Endometrial microvascular endothelial cells (primary cell): Measurements from ENCODE around the gene PRELP. TPM values are rescaled to one million over a fixed set of nuclear protein-coding genes. Genes with fewer than 3 reads are reported as not detected.

Experiments
- in situ Hi-C: cut with HindIII; loops from 2 replicates; pipeline ENCODE4 v1.10.0; 2017; ENCODE audit warnings: low sequenced_read_pairs, low pct_unique_long_range_greater_than_20kb; ENCODE audit errors: inconsistent ontology term
- total RNA-seq: library from RNA; depleted of rRNA; stranded (reverse); fragments of >200 nt; gene quantifications from one replicate; pipeline ENCODE4 v1.2.3, GENCODE V29; 2015; ENCODE audit errors: inconsistent ontology term

PRELP gene
- total RNA-seq, 1 donor from 2014 or later, result not detected

DNA sequence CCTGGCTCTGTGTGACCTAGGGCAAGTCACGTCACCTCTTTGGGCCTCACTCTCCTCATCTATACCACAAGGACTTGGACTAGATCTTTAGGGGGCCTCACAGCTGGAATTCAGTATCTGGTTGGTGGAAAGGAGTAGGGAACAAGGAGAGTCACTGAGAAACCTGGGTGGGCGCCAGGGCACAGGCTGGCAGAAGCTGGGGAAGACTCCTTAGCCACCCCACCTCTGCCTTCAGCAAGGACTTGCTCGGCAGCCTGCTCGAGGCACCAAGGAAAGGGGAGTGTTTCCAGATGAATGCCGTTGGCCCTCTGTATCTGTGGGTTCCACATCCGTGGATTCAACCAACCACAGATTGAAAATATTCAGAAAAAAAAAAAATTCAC is 17.1 kb downstream of the PRELP start:
- in situ Hi-C loops, result loop anchor here (25.0 kb wide), 1 partner anchor 130 kb away; the partner anchor contains the start of gene FMOD

DNA sequence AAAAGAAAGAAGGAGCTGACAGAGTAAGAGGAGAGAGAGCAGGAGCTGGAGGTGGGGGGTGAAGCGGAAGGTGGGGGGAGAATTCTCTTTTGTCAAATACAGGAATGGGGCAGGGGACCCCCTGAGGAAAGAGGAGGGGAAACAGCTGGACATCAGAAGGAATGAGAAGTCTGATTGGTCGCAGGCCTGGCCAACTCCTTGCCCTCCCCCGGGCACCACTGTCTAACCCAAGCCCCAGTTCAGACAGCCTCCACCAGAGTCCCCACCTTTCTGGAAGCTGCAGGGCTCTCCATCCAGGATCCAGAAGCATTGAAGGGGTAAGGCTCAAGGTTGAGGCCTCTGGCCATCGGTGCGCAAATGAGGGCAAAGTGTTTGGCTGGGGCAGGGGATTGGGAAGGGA is 18.3 kb downstream of the PRELP start, which contains the start of gene OPTC:
TSS of gene OPTC (plus strand) at position 253 of the 400 bp plus-strand sequence. CDS start 1,853 bp downstream, outside the sequence.
- in situ Hi-C loops, result loop anchor here (25.0 kb wide), 1 partner anchor 132 kb away; the partner anchor contains the start of gene FMOD

DNA sequence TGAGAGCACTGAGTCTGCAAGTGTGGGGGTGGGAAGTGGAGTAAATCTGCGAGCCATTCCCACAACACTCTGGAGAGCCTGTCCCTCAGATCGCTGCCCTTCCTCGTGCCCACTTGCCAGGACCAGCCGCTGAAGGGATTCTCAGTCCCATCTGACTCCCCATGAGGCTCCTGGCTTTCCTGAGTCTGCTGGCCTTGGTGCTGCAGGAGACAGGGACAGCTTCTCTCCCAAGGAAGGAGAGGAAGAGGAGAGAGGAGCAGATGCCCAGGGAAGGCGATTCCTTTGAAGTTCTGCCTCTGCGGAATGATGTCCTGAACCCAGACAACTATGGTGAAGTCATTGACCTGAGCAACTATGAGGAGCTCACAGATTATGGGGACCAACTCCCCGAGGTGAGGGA is 20.2 kb downstream of the PRELP start:
- in situ Hi-C loops, result loop anchor here (25.0 kb wide), 1 partner anchor 134 kb away; the partner anchor contains the start of gene FMOD

DNA sequence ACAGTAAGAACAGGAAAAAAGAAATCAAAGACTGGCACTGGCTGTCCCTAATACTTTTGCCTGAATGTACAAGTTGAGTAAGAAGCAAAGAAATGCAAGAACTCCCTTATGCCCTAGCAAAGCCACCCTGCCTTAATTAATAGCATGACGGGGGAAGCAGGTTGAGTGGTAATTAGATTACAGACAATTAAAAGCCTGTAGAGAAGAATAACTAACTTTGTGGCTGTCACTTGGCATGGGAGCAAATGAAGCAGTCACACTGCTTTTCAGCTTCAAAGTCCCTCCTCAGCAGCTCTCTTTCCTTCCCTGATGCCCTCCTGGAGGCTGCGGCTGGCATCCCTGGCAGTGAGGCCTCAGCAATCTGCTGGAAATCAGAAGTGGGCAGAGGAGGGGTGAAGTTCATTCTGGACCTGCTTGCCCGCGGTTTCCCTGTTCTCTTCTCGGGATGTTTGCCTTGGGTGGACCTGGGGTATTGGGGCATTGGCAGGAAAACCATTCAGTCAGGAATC is 21.7 kb downstream of the PRELP start:
- in situ Hi-C loops, result loop anchor here (25.0 kb wide), 1 partner anchor 135 kb away; the partner anchor contains the start of gene FMOD

DNA sequence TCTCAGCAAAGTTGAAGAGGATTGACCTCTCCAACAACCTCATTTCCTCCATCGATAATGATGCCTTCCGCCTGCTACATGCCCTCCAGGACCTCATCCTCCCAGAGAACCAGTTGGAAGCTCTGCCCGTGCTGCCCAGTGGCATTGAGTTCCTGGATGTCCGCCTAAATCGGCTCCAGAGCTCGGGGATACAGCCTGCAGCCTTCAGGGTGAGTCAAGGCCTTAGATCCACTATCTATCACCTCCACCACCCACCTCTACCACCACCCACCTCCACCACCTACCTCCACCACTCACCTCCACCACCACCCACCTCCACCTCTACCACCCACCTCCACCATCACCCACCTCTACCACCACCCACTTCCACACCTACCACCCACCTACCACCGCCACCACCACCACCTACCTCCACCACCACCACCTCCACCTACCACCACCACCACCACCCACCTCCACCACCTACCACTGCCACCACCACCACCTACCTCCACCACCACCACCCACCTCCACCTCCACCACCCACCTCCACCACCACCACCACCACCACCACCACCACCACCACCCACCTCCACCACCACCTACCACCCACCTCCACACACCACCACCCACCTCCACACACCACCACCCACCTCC is 24.2 kb downstream of the PRELP start:
- in situ Hi-C loops, result loop anchor here (25.0 kb wide), 1 partner anchor 137 kb away; the partner anchor contains the start of gene FMOD

DNA sequence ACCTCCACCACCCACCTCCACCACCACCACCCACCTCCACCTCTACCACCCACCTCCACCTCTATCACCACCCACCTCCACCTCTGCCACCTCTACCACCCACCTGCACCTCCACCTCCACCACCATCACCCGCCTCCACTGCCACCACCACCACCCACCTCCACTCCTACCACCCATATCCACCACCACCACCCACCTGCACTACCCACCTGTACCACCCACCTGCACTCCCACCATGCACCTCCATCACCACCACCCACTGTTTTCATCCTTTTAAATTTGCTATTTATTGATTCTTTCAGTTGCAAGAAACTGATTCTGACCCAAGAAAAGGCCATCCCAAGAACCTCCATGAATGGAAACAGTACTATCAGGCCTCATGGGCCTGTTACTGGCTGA is 24.7 kb downstream of the PRELP start:
- in situ Hi-C loops, result no loop called here

DNA sequence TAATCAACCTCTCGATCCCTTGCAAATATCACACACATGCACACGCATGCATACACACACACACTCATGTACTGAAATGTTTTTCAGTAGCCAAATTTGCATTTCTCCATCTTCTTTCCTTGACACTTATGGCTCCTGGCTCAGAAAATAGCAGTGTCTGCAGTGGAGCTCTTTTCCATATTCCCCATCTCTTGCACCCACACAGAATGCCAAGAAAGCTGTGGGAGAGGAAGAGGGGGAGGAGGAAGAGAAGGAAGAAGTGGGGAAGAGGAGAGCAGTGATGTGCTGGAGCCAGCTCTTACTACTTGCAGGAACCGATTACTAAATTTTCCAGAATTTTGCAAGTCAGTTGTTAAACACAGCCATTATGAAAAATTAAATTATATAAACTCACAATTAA is 28.2 kb downstream of the PRELP start:
- in situ Hi-C loops, result no loop called here

DNA sequence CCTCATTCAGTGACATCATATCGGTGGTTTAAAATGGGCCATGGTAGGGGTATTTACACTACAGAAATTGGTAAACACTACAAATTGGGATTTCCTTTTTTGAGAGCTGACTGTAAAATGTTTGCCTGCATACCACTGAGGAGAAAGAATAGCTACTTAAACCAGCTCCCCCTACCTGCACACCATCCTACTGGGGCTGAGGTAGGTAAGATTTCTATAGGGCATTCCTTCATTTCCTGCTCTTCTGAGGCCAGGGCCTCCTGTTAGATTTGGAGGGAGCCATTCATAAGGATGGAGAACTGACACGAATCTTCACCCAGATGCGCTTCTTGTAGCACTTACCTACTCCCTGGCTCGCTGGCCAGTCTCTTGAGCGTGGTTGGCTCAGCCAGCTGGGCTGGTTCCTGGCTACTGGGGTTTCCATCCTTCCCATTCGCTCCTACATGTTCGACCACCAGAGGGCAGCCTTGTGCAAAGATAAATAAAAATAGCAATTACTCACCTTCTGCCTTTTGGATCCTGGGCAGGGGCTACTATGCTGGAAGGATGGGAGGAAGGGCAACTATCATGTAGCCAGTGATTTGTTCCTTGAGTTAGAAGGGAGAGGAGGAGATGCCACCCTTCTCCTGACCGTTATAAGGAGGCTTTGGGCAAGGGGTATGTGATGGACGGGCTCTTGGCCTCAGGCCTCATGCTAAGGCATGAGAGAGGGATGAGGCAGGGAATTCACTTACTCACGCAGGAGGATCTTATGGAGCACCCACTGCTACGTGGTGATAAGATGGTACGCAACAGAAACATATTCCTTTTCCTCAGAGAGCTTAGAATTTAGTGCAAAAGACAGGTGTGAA is 29.0 kb downstream of the PRELP start:
- in situ Hi-C loops, result no loop called here

DNA sequence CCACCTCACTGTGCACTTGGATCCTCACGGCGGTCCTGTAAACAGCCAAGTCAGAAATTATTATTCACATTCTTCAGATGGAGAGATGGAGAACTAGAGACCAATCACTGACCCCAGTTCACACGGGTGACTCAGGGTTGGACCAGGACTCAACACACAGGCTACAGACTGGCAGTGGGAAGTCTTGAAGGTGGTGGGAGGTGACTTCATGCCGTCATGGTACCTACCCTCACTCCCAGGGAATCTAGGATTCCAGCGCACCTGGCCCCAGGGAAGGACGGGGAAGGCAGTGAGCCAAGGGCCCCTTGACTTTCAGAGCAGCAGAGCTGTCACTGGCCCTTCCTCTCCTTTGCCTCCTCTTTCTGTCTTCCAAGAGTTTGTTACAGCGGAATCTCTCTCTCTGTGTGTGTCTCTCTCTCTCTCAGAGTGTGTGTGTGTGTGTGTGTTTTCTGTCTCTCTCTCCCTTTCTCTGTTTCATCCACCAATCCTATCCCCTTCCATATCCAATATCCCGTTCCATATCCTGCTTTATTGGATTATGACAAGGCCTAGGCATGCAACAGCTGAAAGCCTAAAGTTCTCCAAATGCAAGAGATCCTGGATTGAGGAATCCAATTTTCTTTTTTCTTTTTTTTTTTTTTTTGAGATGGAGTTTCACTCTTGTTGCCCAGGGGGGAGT is 30.1 kb downstream of the PRELP start:
- in situ Hi-C loops, result no loop called here

DNA sequence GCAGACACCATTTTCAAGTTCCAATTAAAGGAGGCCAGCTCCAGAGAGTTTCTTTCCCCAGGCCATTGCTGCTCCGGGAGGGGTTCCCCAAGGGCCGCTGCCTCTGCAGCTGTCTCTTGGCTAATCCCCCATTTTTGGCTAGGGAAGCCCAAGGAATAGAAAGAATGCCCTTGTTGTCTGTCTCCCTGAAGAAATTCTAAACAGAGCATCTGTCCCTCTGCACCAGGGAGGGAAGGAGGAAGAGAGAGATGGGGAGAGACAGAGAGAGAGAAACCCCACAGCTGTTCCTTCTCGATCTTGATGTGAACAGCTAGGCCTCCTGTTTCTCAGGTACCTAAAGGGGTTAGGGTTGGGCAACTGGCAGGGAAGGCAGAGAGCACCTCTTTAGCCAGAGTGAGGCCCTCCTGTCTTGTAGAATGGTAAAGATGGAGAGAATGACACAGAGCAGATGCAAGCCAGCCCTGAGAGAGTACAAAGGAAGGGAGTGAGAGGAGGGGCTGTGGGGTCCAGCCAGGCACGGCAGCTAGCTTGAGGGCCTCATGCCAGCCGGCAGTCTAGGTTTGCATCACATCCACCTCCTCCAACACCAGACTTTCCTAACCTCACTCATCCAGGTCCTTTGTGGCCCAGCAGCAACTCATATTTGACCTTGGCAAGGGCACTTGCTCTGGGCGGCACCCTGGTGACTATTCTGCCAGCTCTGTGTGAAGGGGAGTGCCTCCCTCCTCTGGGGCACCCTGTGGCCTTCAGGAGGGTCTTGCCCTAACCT is 31.4 kb downstream of the PRELP start:
- in situ Hi-C loops, result no loop called here

DNA sequence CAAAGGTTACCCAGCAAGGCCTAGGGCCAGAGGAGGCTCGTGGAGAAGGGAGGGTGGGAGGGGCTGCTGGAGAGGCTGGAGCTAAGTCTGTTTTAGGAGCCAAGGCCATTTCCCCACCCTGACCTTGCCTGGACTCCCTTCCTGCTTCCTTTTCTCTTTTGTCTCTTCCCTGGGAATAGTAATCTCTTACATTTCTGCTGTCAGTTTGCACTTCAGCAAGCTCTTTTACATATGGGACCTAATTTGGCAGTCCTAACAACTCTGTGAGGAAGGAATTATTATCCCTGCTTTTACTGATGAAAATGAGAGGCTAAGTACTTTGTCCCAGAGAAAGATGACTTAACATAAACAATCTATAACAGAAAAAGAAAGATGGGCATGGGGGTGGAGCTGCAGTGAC is 32.2 kb downstream of the PRELP start:
- in situ Hi-C loops, result no loop called here

DNA sequence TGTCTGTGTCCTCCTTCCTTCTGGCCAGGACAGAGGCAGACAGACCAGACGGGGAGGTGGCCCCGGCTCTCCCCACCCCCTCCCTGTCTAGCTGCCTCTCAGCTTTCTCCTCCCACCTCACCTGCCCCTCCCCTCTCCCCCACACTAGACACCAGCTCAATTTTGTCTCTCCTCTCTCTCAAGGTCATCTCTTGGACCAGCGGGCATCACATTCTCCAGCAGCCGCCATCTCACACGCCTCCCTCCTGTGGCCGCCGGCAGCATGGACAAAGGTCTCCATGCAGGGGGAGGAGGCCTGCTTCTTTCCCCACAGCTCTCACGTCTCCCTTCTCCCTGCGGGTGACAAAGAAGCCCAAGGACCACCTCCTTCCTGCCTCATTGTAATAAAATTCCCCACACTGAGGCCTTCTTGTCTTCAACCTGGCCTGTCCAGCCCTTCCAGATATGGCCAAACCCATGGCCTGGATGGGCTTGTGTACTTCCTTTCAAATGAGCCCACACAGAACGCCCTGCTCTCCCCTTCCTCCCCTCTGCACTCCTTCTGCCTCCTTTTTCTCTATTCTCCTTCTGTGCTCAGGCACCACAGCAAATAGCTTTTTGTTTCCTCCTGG is 33.0 kb downstream of the PRELP start:
- in situ Hi-C loops, result no loop called here

DNA sequence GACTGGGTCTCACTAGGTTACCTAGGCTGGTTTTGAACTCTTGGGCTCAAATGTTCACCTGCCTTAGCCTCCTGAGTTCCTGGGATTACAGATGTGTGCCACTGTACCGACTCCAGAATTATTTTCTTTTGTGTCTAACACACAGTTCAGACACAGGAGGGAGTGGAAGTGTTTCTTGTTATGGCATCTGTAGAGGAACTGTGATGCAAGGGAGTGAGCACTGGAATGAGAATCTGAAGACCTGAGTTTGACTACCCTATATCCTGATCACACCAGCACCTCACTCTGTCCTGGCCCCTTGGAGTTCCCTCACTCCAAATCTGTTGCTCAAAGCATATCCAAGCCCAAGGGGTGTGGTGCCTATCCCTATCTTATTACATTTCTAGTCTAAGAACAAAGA is 33.5 kb downstream of the PRELP start:
- in situ Hi-C loops, result no loop called here

DNA sequence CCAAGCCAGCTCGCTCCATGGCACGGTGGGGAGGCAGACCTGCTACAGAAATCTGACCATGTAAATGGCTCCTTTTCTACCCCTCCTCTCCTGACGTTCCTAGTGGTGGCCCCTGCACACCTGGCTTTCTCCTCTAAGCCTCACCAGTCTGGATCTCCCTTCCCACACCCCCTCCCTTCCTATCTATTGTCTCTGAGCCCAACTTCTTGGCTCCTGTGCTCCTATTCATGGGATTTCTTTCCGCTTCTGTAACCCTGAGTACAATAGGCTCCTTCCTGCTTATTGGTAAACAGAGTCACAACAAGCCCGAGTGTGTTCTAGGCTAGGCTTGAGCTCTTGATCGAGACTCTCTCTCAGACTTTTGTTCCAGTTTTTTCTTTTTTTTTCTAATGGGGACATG is 35.9 kb downstream of the PRELP start:
- in situ Hi-C loops, result no loop called here

DNA sequence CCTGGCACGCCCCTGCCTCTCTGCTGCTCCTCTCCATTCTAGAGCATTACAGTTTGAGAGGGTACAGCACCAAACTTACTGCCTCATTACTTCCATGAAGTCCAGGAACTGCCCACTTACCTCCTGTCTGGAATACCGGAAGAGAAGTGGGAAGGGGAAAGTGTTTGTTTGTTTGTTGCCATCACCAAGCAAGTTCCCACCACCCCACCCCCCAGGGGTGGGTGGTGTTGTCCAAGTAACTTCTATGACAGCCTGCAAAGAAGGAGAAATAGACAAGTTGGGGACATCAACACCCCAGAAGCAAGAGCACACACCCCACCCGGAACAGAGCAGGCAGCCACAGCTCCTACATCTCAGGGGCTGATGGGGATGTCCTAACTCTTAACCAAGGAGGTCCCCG is 36.3 kb downstream of the PRELP start:
- in situ Hi-C loops, result no loop called here

DNA sequence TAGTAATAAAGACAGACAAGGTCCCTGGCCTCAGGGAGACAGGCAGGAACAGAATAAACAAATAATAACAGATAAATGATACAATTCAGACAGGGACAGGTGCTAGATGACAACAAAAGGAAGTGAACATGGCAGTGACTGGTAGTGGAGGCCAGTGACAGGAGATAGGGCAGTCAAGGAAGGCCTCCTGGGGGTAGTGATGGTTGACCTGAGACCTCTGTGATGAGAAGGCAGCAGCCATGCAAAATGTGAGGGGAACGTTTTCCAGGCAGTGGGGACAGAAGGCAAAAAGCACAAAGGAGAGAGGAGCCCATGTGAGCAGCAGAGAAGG is 36.9 kb downstream of the PRELP start:
- in situ Hi-C loops, result no loop called here

DNA sequence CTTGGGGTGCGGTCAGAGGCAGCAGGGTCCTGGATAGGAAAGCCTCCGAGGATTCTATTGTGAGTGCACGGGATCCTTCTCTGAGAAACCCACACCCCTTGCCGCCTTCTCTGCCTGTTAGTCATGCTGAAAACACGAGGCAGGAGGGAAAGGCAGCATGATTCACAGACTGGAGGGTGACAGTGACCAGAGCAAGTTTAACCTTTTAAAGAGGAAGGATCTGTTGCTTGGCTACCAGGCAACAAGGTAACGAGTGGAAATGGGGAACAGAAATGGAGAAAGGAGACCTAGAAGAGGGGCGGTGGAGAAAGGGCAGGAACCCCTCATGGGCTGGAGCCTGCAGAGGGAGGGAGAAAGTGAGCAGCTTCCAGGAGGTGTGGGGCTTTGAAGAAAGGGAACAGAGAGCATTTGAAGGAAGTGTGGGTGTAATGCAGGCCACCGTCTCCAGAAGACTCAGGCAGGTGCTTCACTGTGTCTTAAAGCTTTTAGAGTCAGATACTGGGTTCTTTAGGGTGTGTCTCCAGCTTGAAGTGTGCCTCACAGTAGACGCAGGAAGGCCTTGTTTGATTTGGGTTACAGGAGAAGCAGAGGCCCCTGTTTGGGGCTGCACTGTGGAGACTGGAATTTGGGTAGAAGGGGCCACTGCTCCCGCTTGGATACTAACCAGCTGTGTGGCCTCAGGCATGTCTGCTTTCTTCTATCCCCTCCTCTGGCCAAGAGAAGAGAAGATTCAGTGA is 37.4 kb downstream of the PRELP start:
- in situ Hi-C loops, result no loop called here

DNA sequence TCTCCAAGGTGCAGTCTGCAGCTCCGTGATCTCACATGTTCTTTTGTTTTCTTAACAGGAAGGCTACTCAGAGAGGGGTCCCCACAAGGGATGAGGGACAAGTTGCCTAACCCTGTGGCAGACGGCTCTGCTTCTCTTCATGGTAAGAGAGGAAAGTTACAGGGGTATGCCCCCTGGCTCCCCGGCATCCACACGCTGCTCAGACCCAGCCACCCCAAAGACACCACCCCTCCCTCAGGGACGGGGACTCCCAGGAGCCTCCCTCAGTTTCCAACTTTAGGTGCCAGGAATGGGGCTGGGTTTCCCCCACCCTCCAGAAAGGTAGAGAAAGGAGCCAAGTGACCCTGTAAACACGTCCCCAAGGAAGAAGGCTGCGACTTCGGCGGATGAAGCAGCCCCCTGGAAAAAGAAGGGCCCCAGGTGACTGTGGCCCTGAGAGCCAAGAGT is 38.0 kb downstream of the PRELP start:
- in situ Hi-C loops, result no loop called here
